CD14-positive monocyte (primary cell): ENCODE results near the gene CLCN5. TPM values are rescaled to one million over a fixed set of nuclear protein-coding genes. Genes with fewer than 3 reads are reported as not detected.

ENCODE experiments used
- DNase-seq, 3 donors: peaks; one replicate each; pipeline ENCODE4 v3.0.0-alpha.2; 2011 to 2022
- H2AFZ ChIP-seq: 2 replicates; pipeline ENCODE4 v1.6.0; 2012; ENCODE audit warnings: mild to moderate bottlenecking, low read depth, low read length, inconsistent platforms; ENCODE audit not compliant: insufficient read depth, poor library complexity, severe bottlenecking
- H3K27ac ChIP-seq, 2 donors: 1 replicate in 1 of 2; 2 replicates in 1 of 2; pipeline ENCODE4 v1.5.1; 2012 to 2013; ENCODE audit warnings: low read length in 2 of 2, control low read depth in 1 of 2, inconsistent platforms in 1 of 2, low read depth in 1 of 2, mild to moderate bottlenecking in 1 of 2
- H3K27me3 ChIP-seq, 2 donors: one replicate each; pipeline versions ENCODE4 v1.6.0 to v1.6.1; 2011 to 2013; ENCODE audit warnings: low read length in 2 of 2; ENCODE audit not compliant: control insufficient read depth in 2 of 2, insufficient read depth in 2 of 2
- H3K36me3 ChIP-seq, 2 donors: replicated peaks in 1 of 2; 1 replicate in 1 of 2; 2 replicates in 1 of 2; pipeline versions ENCODE4 v1.5.1 to v1.6.1; 2012 to 2013; ENCODE audit warnings: low read length in 2 of 2, control low read depth in 1 of 2, inconsistent platforms in 1 of 2, mild to moderate bottlenecking in 1 of 2; ENCODE audit not compliant: insufficient read depth in 2 of 2, control insufficient read depth in 1 of 2
- H3K4me1 ChIP-seq, 2 donors: 1 replicate in 1 of 2; 2 replicates in 1 of 2; pipeline versions ENCODE4 v1.5.1 to v1.6.1; 2012 to 2013; ENCODE audit warnings: low read length in 2 of 2, control low read depth in 1 of 2, inconsistent platforms in 1 of 2, mild to moderate bottlenecking in 1 of 2, moderate library complexity in 1 of 2; ENCODE audit not compliant: insufficient read depth in 2 of 2, control insufficient read depth in 1 of 2
- H3K4me2 ChIP-seq: replicated peaks from 2 replicates; pipeline ENCODE3; 2012; ENCODE audit warnings: low read length, moderate library complexity, mild to moderate bottlenecking; ENCODE audit not compliant: poor library complexity, severe bottlenecking; ENCODE audit errors: extremely low read depth
- H3K4me3 ChIP-seq, 3 experiments: fragments of 200-600 bp in 1 of 3; sonication (generic) in 1 of 3; replicated peaks in 1 of 3; 1 replicate in 2 of 3; 2 replicates in 1 of 3; pipeline ENCODE4 v1.5.1; 2011 to 2013; ENCODE audit warnings: low read length in 3 of 3, mild to moderate bottlenecking in 3 of 3, control low read depth in 2 of 3, low read depth in 2 of 3, inconsistent platforms in 1 of 3, moderate library complexity in 1 of 3
- H3K79me2 ChIP-seq: 2 replicates; pipeline ENCODE4 v1.6.0; 2012; ENCODE audit warnings: mild to moderate bottlenecking, control low read depth, inconsistent platforms, low read length, moderate library complexity; ENCODE audit not compliant: insufficient read depth
- H3K9ac ChIP-seq: 2 replicates; pipeline ENCODE4 v1.6.0; 2017; ENCODE audit warnings: low read length, mild to moderate bottlenecking; ENCODE audit not compliant: insufficient read depth, poor library complexity, severe bottlenecking
- H3K9me3 ChIP-seq, 2 donors: replicated peaks in 1 of 2; 1 replicate in 1 of 2; 2 replicates in 1 of 2; pipeline versions ENCODE4 v1.5.1 to v1.6.1; 2012 to 2013; ENCODE audit warnings: low read length in 2 of 2, control low read depth in 1 of 2; ENCODE audit not compliant: control insufficient read depth in 1 of 2, insufficient read depth in 1 of 2
- H4K20me1 ChIP-seq: 2 replicates; pipeline ENCODE4 v1.6.0; 2012; ENCODE audit warnings: mild to moderate bottlenecking, low read length, control low read depth, moderate library complexity; ENCODE audit not compliant: insufficient read depth
- H3K27ac Mint-ChIP-seq, 7 donors: one replicate each; pipeline ENCODE4 v1.8.0; 2020; ENCODE audit warnings: mild to moderate bottlenecking in 7 of 7, mixed read lengths in 7 of 7, moderate library complexity in 6 of 7, inconsistent platforms in 2 of 7
- H3K27me3 Mint-ChIP-seq, 3 donors: one replicate each; pipeline ENCODE4 v1.8.0; 2021 to 2022; ENCODE audit warnings: low read depth in 3 of 3, mild to moderate bottlenecking in 3 of 3, mixed read lengths in 3 of 3, moderate library complexity in 3 of 3, inconsistent platforms in 1 of 3
- H3K36me3 Mint-ChIP-seq, 2 donors: one replicate each; pipeline ENCODE4 v1.8.0; 2020; ENCODE audit warnings: mixed read lengths in 2 of 2, inconsistent platforms in 1 of 2, mild to moderate bottlenecking in 1 of 2
- H3K4me1 Mint-ChIP-seq: one replicate; pipeline ENCODE4 v1.8.0; 2020; ENCODE audit warnings: mild to moderate bottlenecking, mixed read lengths
- H3K4me3 Mint-ChIP-seq, 2 donors: one replicate each; pipeline ENCODE4 v1.8.0; 2020; ENCODE audit warnings: mild to moderate bottlenecking in 2 of 2, mixed read lengths in 2 of 2, moderate library complexity in 1 of 2
- H3K9me3 Mint-ChIP-seq, 7 donors: one replicate each; pipeline ENCODE4 v1.8.0; 2020 to 2022; ENCODE audit warnings: mixed read lengths in 7 of 7, mild to moderate bottlenecking in 6 of 7, moderate library complexity in 6 of 7, inconsistent platforms in 2 of 7
- WGBS: methylation state at CpG from one replicate; pipeline ENCODE4 v1.1.5; 2013; ENCODE audit warnings: missing lambda C conversion rate; ENCODE audit not compliant: insufficient coverage; 5-methylcytosine and 5-hydroxymethylcytosine counted together
- intact Hi-C, 2 donors: fragments of 100-400 bp; cut with micrococcal nuclease; formaldehyde crosslinking; loops; one replicate each; pipeline versions ENCODE4 v1.15.0 to v1.15.1; 2023
- polyA plus RNA-seq, 3 donors: library from polyadenylated mRNA; depleted of rRNA in 1 of 3; unstranded in 2 of 3; stranded (reverse) in 1 of 3; fragments of 300-500 nt in 2 of 3; fragments of >200 nt in 1 of 3; fragmentation: Illumina TruSeq in 2 of 3; gene quantifications; 1 replicate in 2 of 3; 2 replicates in 1 of 3; pipeline ENCODE4 v1.2.3, GENCODE V29; 2012 to 2021
- TF ChIP-seq, protein P1 (sequence below): fragments of 200-600 bp; IDR thresholded peaks from one replicate; pipeline ENCODE4 v1.8.0; 2022; ENCODE audit warnings: antibody characterized with exemption, mild to moderate bottlenecking

Gene CLCN5
- polyA plus RNA-seq, 3 donors, result 4.1 to 4.2 (median 4.1) TPM

GRCh38 chrX:50108264-50108663 lies 185.9 kb downstream of the CLCN5 start:
- Mint-ChIP-seq H3K27me3 (peaks cover 0 to 4% (median 0%) of the 10 kb centered on the region in 3 donors), H3K27ac (no peak overlapping the region), H3K9me3 (no peaks in the 10 kb centered on the region), H3K4me1 (peaks cover 21% of the 10 kb centered on the region), H3K36me3 (no peaks in the 10 kb centered on the region), H3K4me3 (no peak overlapping the region)
- DNase-seq, result no peak
- no peak overlapping the region for H2AFZ ChIP-seq
- TF ChIP-seq, protein P1, sequence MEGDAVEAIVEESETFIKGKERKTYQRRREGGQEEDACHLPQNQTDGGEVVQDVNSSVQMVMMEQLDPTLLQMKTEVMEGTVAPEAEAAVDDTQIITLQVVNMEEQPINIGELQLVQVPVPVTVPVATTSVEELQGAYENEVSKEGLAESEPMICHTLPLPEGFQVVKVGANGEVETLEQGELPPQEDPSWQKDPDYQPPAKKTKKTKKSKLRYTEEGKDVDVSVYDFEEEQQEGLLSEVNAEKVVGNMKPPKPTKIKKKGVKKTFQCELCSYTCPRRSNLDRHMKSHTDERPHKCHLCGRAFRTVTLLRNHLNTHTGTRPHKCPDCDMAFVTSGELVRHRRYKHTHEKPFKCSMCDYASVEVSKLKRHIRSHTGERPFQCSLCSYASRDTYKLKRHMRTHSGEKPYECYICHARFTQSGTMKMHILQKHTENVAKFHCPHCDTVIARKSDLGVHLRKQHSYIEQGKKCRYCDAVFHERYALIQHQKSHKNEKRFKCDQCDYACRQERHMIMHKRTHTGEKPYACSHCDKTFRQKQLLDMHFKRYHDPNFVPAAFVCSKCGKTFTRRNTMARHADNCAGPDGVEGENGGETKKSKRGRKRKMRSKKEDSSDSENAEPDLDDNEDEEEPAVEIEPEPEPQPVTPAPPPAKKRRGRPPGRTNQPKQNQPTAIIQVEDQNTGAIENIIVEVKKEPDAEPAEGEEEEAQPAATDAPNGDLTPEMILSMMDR, result no peak
- no CpG with 5 or more reads among the region's 2 CpGs for WGBS
- H3K79me2 ChIP-seq, result no peaks in the 10 kb centered on the region
- intact Hi-C loops, result no loop called here
- no peak overlapping the region for H3K9ac ChIP-seq
- H3K27me3 ChIP-seq, result no peaks in the 10 kb centered on the region
- no peak overlapping the region for H3K4me2 ChIP-seq
- no peaks in the 10 kb centered on the region for H3K9me3 ChIP-seq
- H3K27ac ChIP-seq, result no peak overlapping the region
- H3K4me3 ChIP-seq, result no peak overlapping the region
- no peaks in the 10 kb centered on the region for H3K36me3 ChIP-seq
- peaks cover 0 to 3% of the 10 kb centered on the region in 2 donors for H3K4me1 ChIP-seq
- H4K20me1 ChIP-seq, result no peaks in the 10 kb centered on the region

- H3K9me3 Mint-ChIP-seq, result peaks cover 0 to 2% (median 0%) of the 10 kb centered on the region in 7 donors
- TF ChIP-seq, protein P1, result no peak
- peaks cover 0 to 4% (median 0%) of the 10 kb centered on the region in 3 donors for H3K27me3 Mint-ChIP-seq
- H2AFZ ChIP-seq, result no peak overlapping the region
- no peak overlapping the region for H3K4me2 ChIP-seq
- H3K4me3 Mint-ChIP-seq, result no peak overlapping the region
- H4K20me1 ChIP-seq, result no peaks in the 10 kb centered on the region
- no peaks in the 10 kb centered on the region for H3K27me3 ChIP-seq
- no peaks in the 10 kb centered on the region for H3K36me3 Mint-ChIP-seq
- H3K27ac Mint-ChIP-seq, result peak overlapping the region in 2 of 7 donors; percentile 16 to 62
- peaks cover 0 to 3% of the 10 kb centered on the region in 2 donors for H3K4me1 ChIP-seq
- no peak for DNase-seq
- peaks cover 20% of the 10 kb centered on the region for H3K4me1 Mint-ChIP-seq
- no peaks in the 10 kb centered on the region for H3K36me3 ChIP-seq
- H3K79me2 ChIP-seq, result no peaks in the 10 kb centered on the region
- no peak overlapping the region for H3K9ac ChIP-seq
- no peak overlapping the region for H3K4me3 ChIP-seq
- 83% methylated on average over 1 of the region's 2 CpGs for WGBS
- intact Hi-C loops, result no loop called here
- no peak overlapping the region for H3K27ac ChIP-seq
- H3K9me3 ChIP-seq, result no peaks in the 10 kb centered on the region
Measured at GRCh38 chrX:50111742-50112141, 189.3 kb downstream of the CLCN5 start.
